KMS-11 (cell line): Measurements from ENCODE around the gene ADCY1.

Experiments
- H2AFZ ChIP-seq: fragments of 200-600 bp; sonication (generic); 2 replicates; pipeline ENCODE4 v1.6.1; 2016; ENCODE audit warnings: antibody characterized with exemption, mixed run types, low read depth
- H3K27ac ChIP-seq: fragments of 200-600 bp; sonication (generic); 2 replicates; pipeline ENCODE4 v1.6.1; 2016; ENCODE audit warnings: mild to moderate bottlenecking, mixed run types
- H3K27me3 ChIP-seq: fragments of 200-600 bp; sonication (generic); 2 replicates; pipeline ENCODE4 v1.6.1; 2017; ENCODE audit warnings: mild to moderate bottlenecking, low read depth, mixed run types, moderate library complexity; ENCODE audit not compliant: insufficient read depth
- H3K36me3 ChIP-seq: fragments of 200-600 bp; sonication (generic); 2 replicates; pipeline ENCODE4 v1.6.1; 2017; ENCODE audit warnings: mild to moderate bottlenecking, mixed run types; ENCODE audit not compliant: insufficient read depth
- H3K4me1 ChIP-seq: fragments of 200-600 bp; sonication (generic); 2 replicates; pipeline ENCODE4 v1.6.1; 2016; ENCODE audit warnings: mild to moderate bottlenecking, low read depth, mixed run types; ENCODE audit not compliant: poor library complexity, severe bottlenecking
- H3K4me2 ChIP-seq: fragments of 200-600 bp; sonication (generic); 2 replicates; pipeline ENCODE4 v1.7.0; 2016; ENCODE audit warnings: mild to moderate bottlenecking, mixed run types
- H3K4me3 ChIP-seq: fragments of 200-600 bp; sonication (generic); IDR thresholded peaks from 2 replicates; pipeline ENCODE4 v1.6.1; 2017; ENCODE audit warnings: low read depth, low read length, mixed read lengths; ENCODE audit not compliant: insufficient read depth
- H3K79me2 ChIP-seq: fragments of 200-600 bp; sonication (generic); 2 replicates; pipeline ENCODE4 v1.6.1; 2016; ENCODE audit warnings: low read depth, mixed run types; ENCODE audit not compliant: insufficient read depth
- H3K9ac ChIP-seq: fragments of 200-600 bp; sonication (generic); 2 replicates; pipeline ENCODE4 v1.6.1; 2016; ENCODE audit warnings: mild to moderate bottlenecking, mixed run types
- H4K20me1 ChIP-seq: fragments of 200-600 bp; sonication (generic); 2 replicates; pipeline ENCODE4 v1.6.1; 2016; ENCODE audit warnings: mild to moderate bottlenecking, mixed run types; ENCODE audit not compliant: insufficient read depth
- TF ChIP-seq, protein P1 (sequence below): fragments of 200-600 bp; sonication (generic); conservative IDR thresholded peaks from 2 replicates; pipeline ENCODE4 v1.6.1; 2017; ENCODE audit warnings: low read depth, mild to moderate bottlenecking, antibody characterized with exemption, low read length, moderate library complexity, mixed read lengths

Gene ADCY1

DNA sequence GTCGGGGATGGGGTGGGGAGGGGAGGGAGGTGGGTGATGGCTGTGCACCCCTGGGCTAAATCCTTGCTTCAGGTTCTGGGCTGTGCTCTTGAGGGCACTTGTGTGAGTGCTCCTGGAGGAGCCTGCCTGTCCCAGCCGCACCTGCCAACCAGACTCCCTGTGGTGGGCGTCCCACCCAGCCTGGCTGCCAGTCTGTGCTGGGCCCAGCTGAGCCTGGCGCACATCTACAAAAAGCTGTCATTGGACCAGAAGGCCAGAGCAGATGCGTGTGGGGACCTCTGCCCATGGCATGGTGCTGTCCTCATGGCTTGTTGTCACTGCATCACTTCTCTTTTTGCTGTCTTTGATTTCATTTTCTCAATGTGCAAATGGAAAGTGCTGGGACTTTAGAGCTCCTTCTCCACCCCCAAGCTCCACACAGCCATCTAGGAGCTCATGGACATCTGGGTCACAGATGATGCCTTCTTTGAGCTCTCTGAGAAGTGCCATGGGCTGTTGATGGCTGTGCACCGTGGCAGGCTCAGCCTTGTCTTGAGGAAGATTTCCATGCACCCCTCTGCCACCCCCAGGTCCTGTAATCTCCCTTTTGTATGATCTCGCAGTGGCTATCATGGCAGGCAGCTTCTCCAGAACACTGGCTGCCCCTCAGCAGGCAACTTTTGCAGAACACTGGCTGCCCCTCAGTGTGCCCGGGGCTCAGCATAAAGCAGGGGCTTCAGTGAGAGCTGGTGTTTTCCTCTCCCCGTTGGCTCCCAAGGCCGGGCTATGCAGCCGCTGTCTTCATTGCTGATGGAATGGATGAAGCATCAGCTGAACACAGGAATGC is 83.9 kb downstream of the ADCY1 start:
- Histone ChIP-seq H3K79me2 (no peaks in the 10 kb centered on the region), H3K27ac (no peak overlapping the region), H3K4me3 (no peak overlapping the region), H3K4me2 (no peak overlapping the region), H2AFZ (no peak overlapping the region), H3K4me1 (no peaks in the 10 kb centered on the region), H4K20me1 (no peaks in the 10 kb centered on the region), H3K9ac (no peak overlapping the region), H3K36me3 (no peaks in the 10 kb centered on the region), H3K27me3 (no peaks in the 10 kb centered on the region)
- TF ChIP-seq, protein P1, sequence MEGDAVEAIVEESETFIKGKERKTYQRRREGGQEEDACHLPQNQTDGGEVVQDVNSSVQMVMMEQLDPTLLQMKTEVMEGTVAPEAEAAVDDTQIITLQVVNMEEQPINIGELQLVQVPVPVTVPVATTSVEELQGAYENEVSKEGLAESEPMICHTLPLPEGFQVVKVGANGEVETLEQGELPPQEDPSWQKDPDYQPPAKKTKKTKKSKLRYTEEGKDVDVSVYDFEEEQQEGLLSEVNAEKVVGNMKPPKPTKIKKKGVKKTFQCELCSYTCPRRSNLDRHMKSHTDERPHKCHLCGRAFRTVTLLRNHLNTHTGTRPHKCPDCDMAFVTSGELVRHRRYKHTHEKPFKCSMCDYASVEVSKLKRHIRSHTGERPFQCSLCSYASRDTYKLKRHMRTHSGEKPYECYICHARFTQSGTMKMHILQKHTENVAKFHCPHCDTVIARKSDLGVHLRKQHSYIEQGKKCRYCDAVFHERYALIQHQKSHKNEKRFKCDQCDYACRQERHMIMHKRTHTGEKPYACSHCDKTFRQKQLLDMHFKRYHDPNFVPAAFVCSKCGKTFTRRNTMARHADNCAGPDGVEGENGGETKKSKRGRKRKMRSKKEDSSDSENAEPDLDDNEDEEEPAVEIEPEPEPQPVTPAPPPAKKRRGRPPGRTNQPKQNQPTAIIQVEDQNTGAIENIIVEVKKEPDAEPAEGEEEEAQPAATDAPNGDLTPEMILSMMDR: no peak

DNA sequence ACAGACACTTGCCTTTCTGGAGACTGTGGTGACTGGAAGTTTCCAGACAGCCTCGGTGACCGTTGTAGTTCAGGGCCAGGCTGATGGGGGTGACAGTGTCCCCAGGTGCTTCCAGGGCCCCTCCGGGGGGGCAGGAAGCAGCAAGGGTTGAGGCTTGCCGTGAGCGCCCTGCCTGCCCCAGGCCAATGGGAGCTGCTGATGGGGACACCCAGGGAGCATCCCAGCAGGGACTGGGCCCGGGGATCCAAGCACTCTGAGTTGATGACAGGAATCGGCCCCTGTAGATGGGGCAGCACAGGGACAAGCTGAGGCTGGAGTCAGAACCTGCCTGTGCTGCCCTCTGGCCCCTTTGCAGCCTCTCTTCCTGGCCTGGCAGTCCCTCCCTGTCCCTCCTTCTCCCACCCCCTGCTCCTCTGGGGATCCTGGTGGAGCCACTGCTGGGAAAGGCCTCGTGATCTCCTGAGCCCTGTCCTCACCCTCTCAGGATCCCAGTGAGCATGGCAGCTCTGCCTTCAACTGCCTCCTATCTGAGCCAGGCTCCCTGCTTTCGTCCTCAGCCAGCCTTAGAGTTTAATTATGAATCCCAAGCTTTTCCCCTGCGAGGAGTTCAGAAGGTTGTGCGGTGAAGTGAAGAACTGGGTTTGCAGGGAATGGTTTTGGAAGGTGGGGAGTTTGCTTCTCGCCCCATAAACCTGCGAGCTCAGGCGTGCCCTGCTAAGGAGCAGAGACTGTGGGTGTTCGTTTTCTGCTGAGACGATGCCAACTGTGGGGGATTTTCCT is 84.7 kb downstream of the ADCY1 start:
- Histone ChIP-seq H3K27ac (no peak overlapping the region), H4K20me1 (no peaks in the 10 kb centered on the region), H3K4me3 (no peak overlapping the region), H3K4me1 (no peaks in the 10 kb centered on the region), H3K27me3 (no peaks in the 10 kb centered on the region), H3K36me3 (no peaks in the 10 kb centered on the region), H3K79me2 (no peaks in the 10 kb centered on the region), H3K9ac (no peak overlapping the region), H3K4me2 (no peak overlapping the region), H2AFZ (no peak overlapping the region)
- TF ChIP-seq, protein P1: no peak

DNA sequence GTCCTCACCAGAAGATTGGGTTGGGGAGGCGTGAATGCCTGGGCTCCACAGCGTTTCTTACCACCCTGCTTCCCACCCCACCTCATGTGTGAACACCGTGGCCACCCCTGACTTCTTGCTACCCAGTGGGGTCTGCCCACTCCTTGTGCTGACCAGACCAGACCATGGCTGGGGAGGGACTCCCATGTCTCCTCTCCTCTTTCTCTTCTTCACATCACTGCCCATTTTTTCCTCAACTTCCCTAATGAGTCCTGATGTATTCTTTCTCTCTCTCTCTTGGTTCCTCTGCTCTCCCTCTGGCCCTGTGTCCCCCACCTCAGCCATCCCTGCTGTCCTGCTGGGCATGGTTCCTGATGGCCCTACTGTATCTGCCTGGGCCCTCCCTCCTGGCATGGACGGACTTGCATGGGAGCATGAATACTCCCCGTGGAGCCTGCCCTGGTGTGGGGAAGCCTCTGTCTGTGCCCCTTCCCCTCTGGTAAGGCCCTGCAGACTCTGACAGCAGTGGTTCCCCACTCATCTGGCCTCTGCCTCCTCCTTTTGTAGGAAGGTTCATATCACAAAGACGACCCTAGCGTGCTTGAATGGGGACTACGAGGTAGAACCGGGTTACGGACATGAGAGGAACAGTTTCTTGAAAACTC is 85.5 kb downstream of the ADCY1 start:
- TF ChIP-seq, protein P1: no peak
- H3K79me2 ChIP-seq: no peaks in the 10 kb centered on the region
- no peaks in the 10 kb centered on the region for H4K20me1 ChIP-seq
- no peaks in the 10 kb centered on the region for H3K36me3 ChIP-seq
- H3K4me3 ChIP-seq: no peak overlapping the region
- no peaks in the 10 kb centered on the region for H3K27me3 ChIP-seq
- no peaks in the 10 kb centered on the region for H3K4me1 ChIP-seq
- H2AFZ ChIP-seq: no peak overlapping the region
- H3K9ac ChIP-seq: no peak overlapping the region
- no peak overlapping the region for H3K4me2 ChIP-seq
- H3K27ac ChIP-seq: no peak overlapping the region

DNA sequence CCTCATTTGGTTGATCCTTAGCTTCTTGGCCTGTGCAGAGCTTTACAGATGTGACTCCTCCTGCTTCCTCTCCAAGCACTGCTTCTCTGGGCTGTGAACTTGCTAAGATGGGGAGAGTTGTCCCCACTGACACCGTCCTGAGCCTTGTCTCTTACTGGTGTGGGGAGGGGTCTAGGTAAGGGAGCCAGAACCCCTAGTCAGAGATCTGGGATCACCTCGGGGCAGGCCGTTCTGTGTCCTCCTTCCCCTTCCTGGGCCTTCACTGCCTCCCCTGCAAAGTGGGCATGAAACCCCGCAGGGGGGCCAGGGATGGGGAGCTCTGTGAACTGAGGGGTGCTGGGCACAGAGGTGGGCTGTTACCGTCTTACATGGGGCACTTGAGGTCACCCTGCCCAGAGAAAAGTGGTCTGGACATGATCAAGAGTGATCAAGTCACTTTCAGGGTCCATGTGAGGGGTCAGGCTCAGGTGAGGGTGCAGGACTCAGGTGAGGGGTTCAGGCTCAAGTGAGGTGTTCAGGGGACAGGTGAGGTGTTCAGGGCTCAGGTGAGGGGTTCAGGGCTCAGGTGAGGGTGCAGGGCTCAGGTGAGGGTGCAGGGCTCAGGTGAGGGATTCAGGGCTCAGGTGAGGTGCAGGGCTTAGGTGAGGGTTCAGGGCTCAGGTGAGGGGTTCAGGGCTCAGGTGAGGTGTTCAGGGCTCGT is 86.2 kb downstream of the ADCY1 start:
- no peaks in the 10 kb centered on the region for H3K79me2 ChIP-seq
- H3K4me3 ChIP-seq: no peak overlapping the region
- H3K27me3 ChIP-seq: no peaks in the 10 kb centered on the region
- H3K27ac ChIP-seq: no peak overlapping the region
- no peaks in the 10 kb centered on the region for H3K36me3 ChIP-seq
- TF ChIP-seq, protein P1: no peak
- H3K4me2 ChIP-seq: no peak overlapping the region
- no peaks in the 10 kb centered on the region for H4K20me1 ChIP-seq
- no peak overlapping the region for H2AFZ ChIP-seq
- no peaks in the 10 kb centered on the region for H3K4me1 ChIP-seq
- H3K9ac ChIP-seq: no peak overlapping the region
